ENCODE data around the gene COL9A2. TPM values are rescaled to one million over a fixed set of nuclear protein-coding genes. Genes with fewer than 3 reads are reported as not detected.
A peak's percentile ranks its signal among the peaks of the same experiment; 100 is the strongest.

COL9A2 gene
- total RNA-seq, 1 donor, result 0.86 TPM

- DNase-seq (ENCODE audit: low read depth), result no peak
- H3K4me3 ChIP-seq (ENCODE audit: low read depth, low read length), result no peak overlapping the region
- TF ChIP-seq, protein P1, sequence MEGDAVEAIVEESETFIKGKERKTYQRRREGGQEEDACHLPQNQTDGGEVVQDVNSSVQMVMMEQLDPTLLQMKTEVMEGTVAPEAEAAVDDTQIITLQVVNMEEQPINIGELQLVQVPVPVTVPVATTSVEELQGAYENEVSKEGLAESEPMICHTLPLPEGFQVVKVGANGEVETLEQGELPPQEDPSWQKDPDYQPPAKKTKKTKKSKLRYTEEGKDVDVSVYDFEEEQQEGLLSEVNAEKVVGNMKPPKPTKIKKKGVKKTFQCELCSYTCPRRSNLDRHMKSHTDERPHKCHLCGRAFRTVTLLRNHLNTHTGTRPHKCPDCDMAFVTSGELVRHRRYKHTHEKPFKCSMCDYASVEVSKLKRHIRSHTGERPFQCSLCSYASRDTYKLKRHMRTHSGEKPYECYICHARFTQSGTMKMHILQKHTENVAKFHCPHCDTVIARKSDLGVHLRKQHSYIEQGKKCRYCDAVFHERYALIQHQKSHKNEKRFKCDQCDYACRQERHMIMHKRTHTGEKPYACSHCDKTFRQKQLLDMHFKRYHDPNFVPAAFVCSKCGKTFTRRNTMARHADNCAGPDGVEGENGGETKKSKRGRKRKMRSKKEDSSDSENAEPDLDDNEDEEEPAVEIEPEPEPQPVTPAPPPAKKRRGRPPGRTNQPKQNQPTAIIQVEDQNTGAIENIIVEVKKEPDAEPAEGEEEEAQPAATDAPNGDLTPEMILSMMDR (IDR thresholded peaks at IDR 0.05; ENCODE audit: insufficient read depth, low read depth, low read length), result no peak
These were observed 2.9 kb downstream of the COL9A2 start for GRCh38 chr1:40313958-40314720.

GRCh38 chr1:40313329-40313957 lies 3.6 kb downstream of the COL9A2 start:
- H3K4me3 ChIP-seq (ENCODE audit: low read depth, low read length), result no peak overlapping the region
- TF ChIP-seq, protein P1 (IDR thresholded peaks at IDR 0.05; ENCODE audit: insufficient read depth, low read depth, low read length), result no peak
- peak; percentile 57 for DNase-seq (ENCODE audit: low read depth)

DNA sequence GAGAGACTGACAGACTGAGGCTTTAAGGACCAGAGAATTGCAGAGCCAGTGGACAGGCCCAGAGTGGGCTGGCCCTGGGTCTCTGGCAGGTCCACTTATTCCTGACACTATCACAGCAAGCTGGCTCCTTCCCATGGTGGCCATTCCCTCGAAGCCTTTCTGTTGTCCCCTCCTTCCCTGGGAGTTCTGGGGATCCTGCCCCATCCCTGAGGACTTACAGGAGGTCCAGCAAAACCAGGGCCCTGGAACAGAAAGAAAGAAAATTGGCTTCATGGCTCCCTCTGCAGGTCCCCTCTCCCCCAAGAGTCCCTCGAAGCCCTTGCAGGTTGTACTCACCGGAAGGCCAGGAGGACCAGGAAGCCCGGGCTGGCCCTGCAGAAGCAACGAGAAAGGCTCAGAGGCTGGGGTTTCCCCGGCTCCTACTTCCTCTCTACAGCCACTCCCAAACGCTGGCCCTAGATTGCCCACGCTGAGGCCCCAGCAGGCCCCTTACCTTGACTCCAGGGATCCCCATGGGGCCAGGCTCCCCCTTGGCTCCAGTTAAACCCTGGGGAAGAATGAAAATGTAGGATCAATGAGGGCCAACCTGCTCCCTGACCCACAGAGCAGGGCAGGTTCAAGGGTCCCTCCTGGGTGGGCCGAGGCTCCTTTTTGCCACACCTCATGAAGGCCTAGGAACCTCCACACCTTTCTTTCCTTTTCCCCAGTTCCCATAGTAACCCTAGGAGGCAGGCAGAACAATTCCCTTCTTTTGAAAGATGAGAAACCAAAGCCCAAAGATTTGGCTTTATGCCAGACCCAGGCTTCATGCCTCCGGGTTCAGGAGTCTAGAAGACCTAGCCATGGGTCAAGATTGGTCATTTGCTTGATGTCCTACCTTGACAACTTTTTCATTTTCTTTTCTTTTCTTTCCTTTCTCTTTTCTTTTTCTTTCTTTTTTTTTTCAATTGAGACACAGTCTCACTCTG lies 4.6 kb downstream of the COL9A2 start:
- no peak for DNase-seq (ENCODE audit: low read depth)
- TF ChIP-seq, protein P1 (IDR thresholded peaks at IDR 0.05; ENCODE audit: insufficient read depth, low read depth, low read length), result no peak

GRCh38 chr1:40311692-40312091 lies 5.4 kb downstream of the COL9A2 start:
- DNase-seq (ENCODE audit: low read depth), result no peak
- TF ChIP-seq, protein P1 (IDR thresholded peaks at IDR 0.05; ENCODE audit: insufficient read depth, low read depth, low read length), result no peak
- no peak overlapping the region for H3K4me3 ChIP-seq (ENCODE audit: low read depth, low read length)

More for the DNA sequence above, 4.6 kb downstream of the COL9A2 start:
- H3K4me3 ChIP-seq (ENCODE audit: low read depth, low read length), result no peak overlapping the region

GRCh38 chr1:40310983-40311642 lies 6.0 kb downstream of the COL9A2 start:
- no peak overlapping the region for H3K4me3 ChIP-seq (ENCODE audit: low read depth, low read length)
- TF ChIP-seq, protein P1 (IDR thresholded peaks at IDR 0.05; ENCODE audit: insufficient read depth, low read depth, low read length), result no peak
- DNase-seq (ENCODE audit: low read depth), result no peak

GRCh38 chr1:40310129-40310461 lies 7.0 kb downstream of the COL9A2 start:
- TF ChIP-seq, protein P1 (IDR thresholded peaks at IDR 0.05; ENCODE audit: insufficient read depth, low read depth, low read length), result no peak
- no peak overlapping the region for H3K4me3 ChIP-seq (ENCODE audit: low read depth, low read length)
- DNase-seq (ENCODE audit: low read depth), result no peak
